Colon (tissue), 2 donors: ENCODE measurements around the gene MRC1.
A peak's percentile ranks its signal among the peaks of the same experiment; 100 is the strongest.

ENCODE experiments used
- FAIRE-seq: peaks from 2 replicates; lab custom pipeline; 2012; peaks lifted over from hg19 to GRCh38; lab: Jason Lieb, UNC
- donor health status: control.
- donor health status: control.

MRC1 gene

GRCh38 chr10:17795813-17796594, 13.1 kb upstream of the MRC1 start:
- no peak for FAIRE-seq

GRCh38 chr10:17801507-17801906, 7.6 kb upstream of the MRC1 start:
- FAIRE-seq = no peak

DNA sequence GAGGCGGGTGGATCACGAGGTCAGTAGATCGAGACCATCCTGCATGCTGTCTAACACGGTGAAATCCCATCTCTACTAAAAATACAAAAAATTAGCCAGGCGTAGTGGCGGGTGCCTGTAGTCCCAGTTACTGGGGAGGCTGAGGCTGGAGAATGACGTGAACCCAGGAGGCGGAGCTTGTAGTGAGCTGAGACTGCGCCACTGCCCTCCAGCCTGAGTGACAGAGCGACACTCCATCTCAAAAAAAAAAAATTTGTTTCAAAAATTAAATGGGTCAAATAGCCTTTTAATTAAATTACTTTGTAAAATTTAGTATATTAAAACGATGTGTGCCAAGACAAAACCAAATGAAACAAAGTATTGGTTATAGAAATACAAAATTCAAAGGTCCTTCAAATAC, 6.8 kb upstream of the MRC1 start:
- no peak for FAIRE-seq

GRCh38 chr10:17802976-17803375, 6.2 kb upstream of the MRC1 start:
- FAIRE-seq = no peak

GRCh38 chr10:17805330-17805729, 3.8 kb upstream of the MRC1 start:
- FAIRE-seq = no peak

DNA sequence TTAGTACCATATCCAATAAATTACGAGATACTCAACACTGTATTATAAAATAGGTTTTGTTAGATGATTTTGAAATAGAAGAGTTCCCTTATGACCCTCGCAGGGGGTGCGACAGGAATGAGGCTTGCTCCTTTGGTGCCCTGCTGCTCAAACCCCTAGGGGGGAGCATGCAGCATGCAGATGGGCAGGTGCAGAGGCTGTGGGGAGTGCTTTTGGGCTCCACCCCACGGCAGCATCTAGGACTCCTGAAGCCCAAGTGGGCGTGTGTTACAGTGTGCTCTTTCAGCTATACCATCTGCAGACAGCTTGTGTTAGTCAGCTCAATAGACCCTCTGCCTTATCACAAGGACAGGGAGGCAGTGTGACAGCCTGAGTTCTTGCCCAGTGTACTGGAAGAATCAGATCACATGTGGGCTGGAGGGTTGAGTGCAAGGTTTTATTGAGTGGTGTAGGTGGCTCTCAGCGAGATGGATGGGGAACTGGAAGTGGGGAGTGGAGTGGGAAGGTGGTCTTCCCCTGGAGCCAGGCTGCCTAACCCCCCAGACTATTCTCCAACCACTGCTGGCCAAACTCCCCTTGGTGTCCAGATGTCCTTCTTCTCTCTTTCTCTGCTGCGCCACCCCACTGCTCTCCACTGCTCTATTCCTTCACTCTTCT, 3.1 kb upstream of the MRC1 start:
- no peak for FAIRE-seq

DNA sequence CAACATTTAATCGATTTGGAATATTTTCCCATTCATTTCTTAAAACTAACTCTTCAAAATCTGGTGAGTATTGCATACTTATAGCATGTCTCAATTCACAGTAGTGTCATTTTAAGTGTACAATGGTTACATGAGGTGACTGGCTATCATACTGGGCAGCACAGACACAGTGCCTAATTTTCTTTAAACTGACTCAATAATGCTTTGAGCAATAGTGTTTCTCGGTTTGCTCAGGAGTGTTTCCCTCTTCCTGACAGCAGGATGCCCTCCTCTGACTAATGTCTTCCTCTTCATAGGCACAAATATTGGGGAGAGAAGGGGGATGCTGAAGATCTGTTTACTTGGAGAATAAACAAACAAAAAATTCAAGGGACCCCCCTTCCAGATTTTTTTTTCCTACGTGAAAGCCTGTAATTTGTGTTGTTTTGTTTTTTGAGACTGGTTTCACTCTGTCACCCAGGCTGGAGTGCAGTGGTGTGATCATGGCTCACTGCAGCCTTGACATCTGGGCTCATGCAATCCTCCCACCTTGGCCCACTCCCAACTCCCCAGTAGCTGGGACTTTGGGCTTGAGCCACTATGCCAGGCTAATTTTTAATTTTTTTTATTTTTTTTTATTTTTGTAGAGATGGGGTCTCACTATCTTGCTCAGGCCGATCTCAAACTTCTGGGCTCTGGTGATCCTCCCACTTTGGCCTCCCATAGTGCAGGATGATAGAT, 2.2 kb downstream of the MRC1 start:
- FAIRE-seq = no peak

- no peak for FAIRE-seq
Observed at GRCh38 chr10:17814973-17815372, 5.8 kb downstream of the MRC1 start.

DNA sequence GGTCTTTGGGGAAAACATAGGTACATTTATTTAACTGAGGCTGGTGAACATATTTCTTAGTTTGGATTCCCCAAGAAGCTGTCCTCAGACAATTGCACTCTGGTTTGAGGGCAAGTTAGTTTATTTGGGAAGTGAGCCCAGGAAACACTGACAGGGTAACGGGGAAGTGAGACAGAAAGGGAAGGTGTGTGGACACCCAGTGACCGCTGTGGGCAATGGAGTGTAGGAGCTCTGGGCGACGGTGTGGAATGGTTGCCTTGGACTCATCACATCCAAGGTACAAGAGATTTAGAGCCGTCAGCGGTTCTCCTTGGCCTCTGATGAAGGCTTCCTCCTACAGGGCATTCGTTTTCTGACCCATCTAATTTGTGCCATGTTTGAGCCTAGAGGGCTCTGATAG, 7.1 kb downstream of the MRC1 start:
- no peak for FAIRE-seq

- no peak for FAIRE-seq
Observed at GRCh38 chr10:17817316-17817715, 8.2 kb downstream of the MRC1 start.

- FAIRE-seq = no peak
Observed at GRCh38 chr10:17817790-17818189, 8.6 kb downstream of the MRC1 start.

DNA sequence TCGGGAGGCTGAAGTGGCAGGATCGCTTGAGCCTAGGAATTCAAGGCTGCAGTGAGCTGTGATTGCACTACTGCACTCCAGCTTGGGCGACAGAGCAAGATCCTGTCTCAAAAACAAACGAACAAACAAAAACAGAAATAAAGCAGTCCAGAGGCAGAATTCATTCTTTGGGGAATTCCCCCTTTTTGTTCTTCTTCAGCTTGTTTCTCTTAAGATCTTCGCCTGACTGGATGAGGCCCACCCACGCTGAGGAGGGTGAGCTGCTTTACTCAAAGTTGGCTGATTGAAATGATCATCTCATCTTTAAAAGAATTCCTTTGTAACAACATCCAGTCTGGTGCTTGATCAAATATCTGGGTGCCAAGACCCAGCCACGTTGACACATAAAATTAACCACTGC, 10.7 kb downstream of the MRC1 start:
- FAIRE-seq = no peak

DNA sequence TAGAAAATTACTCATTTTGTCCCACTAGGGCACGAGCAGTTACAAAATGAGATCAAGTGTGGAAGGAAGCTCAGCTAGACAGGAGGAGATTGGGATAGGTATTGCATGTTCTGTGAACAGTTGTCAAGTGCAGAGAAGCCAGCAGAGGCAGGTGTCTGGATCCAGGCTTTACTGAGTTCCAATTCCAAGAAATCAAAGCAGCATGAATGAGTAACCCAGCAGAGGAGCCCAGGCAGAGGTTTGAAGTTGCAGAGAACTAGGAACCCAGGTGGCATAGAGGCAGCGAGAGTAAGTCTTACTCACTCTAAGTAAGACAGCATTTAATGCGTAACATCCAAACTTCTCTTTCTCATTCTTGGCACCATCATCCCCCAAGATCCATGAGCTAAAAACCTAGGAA, 11.8 kb downstream of the MRC1 start:
- FAIRE-seq = no peak

DNA sequence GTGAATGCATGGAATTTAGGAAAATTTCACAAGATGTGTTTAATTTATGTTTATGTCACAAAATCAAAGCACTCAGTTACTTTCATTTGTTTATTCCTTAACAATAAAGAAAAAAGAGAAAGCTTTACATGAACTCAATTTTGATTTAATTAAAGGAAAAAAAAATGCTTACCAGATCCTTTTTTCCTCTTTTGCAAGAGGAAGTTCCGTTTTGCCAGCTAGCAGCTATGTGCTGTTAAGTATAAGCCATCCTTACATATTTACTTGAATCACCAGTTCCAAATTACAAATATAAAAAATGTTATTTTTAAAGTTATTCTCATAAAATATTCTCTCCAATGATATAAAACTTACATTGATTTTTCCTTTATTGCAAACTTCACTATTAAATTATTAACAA, 12.7 kb downstream of the MRC1 start:
- FAIRE-seq = no peak

DNA sequence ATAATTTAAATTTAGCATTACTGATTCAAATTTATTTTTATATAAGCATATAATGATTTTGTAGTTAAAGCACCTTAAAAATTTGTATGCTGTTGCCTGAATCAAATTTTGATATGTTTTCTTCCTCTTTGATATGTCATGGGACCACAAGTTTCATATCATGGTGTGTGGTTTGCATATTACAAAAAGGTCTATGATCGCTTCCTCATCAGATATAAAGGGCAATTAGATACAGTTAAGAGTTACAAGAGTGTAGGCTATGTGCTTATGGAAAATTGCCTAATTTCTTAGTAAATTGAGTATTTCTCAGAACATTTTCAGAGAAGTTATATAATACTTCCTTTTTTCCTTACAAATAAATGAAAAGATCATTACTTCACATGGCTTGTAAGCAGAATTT, 22.2 kb downstream of the MRC1 start:
- FAIRE-seq = peak; percentile 10

DNA sequence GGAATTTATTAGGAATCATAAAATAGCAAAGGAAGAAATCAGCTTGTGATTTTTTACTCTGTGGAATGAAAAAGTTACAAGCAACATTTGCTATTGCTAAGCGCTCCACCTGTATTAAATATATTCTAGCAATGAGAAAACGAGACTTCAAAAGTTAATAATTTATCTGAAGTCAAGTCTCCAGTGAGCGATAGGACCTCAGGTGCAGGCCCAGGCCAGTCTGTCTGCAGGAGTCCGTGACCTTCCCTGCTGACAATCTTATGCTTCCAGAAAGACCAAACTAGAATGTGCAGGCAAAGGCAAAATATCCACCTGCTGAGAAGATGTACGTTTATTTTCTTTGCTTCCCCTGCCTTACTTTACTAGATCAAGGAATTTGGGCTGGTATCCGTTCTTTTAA, 22.7 kb downstream of the MRC1 start:
- FAIRE-seq = no peak

DNA sequence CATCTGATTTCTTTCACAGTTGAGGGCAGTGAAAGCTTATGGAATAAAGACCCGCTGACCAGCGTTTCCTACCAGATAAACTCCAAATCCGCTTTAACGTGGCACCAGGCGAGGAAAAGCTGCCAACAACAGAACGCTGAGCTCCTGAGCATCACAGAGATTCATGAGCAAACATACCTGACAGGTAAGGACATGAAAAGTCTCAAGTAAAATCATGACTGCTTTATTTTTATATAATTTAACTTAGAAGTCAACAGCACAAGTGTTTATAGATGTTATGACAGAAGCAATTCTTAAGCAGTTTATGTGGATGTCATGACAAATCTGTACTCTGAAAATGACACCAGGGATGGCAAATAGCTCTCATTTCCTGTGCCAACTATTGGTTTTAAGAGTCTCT, 24.5 kb downstream of the MRC1 start:
- FAIRE-seq = no peak

GRCh38 chr10:17835688-17836087, 26.5 kb downstream of the MRC1 start:
- no peak for FAIRE-seq

DNA sequence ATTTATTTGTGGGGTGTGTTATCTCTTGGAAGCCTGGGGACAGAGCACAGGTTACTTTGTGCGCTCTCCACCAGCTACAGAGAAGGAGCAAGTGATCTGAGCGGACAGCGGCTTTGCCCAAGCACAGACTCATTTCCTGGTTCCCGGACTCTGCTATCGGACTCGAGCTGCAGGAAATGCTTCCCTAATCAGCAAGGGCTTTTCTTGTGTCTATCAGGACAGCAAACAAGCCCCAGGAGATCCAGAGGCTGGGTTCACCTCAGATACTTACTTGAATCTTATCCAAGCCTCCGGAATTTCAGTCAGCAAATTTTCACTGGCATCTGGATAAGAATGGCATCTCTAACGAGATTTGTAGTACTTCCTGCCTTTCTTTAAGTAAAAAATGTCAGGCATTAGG, 27.8 kb downstream of the MRC1 start:
- FAIRE-seq = no peak

DNA sequence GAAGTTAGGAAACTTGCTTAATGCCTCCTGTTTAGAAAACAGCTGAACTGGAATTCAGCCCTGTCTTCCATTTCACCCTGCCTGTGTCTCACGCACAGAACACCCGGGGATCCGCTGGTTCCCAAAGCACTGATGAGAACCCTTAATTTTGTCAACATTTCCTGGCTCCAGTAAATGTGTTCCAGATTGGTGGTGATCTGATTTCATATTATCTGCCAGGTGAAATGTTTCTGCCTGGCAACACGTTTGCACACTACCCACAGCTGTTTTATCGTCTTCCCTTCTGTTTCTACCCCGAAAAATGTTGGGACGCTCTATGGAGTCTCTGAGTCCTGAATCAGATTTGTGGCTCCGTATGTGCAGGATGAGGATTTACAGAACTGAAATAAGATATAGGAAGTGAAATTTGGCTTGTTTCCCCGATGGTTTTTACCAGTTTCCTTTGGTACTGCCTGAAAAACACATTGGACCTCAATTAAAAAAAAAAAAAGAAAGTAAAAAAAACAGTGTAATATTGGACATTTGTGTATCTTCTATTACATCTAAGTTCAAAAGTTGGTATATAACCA, 29.0 kb downstream of the MRC1 start:
- FAIRE-seq = no peak

DNA sequence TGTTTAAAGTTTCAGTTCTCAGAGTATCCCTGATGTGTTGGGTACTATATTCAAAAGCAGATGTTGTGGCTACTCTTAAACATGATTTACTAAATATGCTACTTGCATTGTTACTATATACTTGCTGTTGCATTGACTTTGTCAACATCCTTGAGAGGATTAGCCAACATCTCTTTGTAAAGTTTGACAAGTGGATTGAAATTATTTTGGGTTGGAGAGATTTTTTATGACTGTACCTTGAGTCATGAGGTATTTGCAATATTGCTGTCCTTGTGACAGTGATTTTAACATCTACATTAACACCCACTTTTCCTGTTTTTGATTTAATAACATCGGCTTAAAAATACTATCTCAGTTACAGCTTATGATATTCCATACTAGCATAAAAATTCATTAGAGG, 31.9 kb downstream of the MRC1 start:
- FAIRE-seq = no peak

- FAIRE-seq = no peak
Observed at GRCh38 chr10:17842641-17843040, 33.5 kb downstream of the MRC1 start.
